K562 (cell line): ENCODE data around the gene FAM53B. TPM values are rescaled to one million over a fixed set of nuclear protein-coding genes. Genes with fewer than 3 reads are reported as not detected.

ENCODE experiments used
- ATAC-seq: fragments of 200-7000 bp; cut with Tn5 transposase; 3 replicates; pipeline ENCODE4 v1.9.1; 2020; ENCODE audit warnings: moderate library complexity
- BruUV-seq: library from RNA; stranded (reverse); fragments of 400-500 nt; replicated peaks from 2 replicates; lab custom pipeline; 2021; lab: Mats Ljungman, UMichigan
- CTCF ChIA-PET: fragments of 300-600 bp; formaldehyde crosslinking; extraction: SDS; loops from one replicate; lab custom pipeline; 2021; ENCODE audit warnings: low intra/inter-chr PET ratio; lab: Yijun Ruan, JAX
- POLR2A ChIA-PET: fragments of 300-600, 350-650 bp; sonication (Branson Sonifier 250); formaldehyde crosslinking; extraction: SDS; loops from one replicate; lab custom pipeline; 2021; ENCODE audit warnings: antibody characterized with exemption, inconsistent platforms; lab: Yijun Ruan, JAX
- DNase-seq, 4 experiments: peaks; one replicate each; pipeline versions ENCODE4 v3.0.0 to v3.0.0-alpha.2; 2011 to 2018; ENCODE audit warnings: low spot score in 3 of 4, mixed read lengths in 3 of 4; ENCODE audit errors: extremely low read depth in 1 of 4
- FAIRE-seq: peaks from 2 replicates; lab custom pipeline; 2011; peaks lifted over from hg19 to GRCh38; lab: Jason Lieb, UNC
- H2AFZ ChIP-seq: 2 replicates; pipeline ENCODE4 v1.6.0; 2011; ENCODE audit warnings: low read depth, low read length, control low read depth, inconsistent platforms
- H3K27ac ChIP-seq: fragments of 200-600 bp; 3 replicates; pipeline ENCODE4 v1.8.0; 2011; ENCODE audit warnings: low read depth, mild to moderate bottlenecking, control low read depth, inconsistent platforms, low read length, moderate library complexity, mixed read lengths; ENCODE audit errors: extremely low read depth
- H3K27me3 ChIP-seq, 2 experiments: fragments of 300-600 bp in 1 of 2; 2 replicates in 1 of 2; 3 replicates in 1 of 2; pipeline versions ENCODE4 v1.6.0 to v1.8.0; 2011; ENCODE audit warnings: inconsistent platforms in 2 of 2, low read length in 2 of 2, mild to moderate bottlenecking in 1 of 2, mixed read lengths in 1 of 2, moderate library complexity in 1 of 2; ENCODE audit not compliant: control insufficient read depth in 2 of 2, insufficient read depth in 2 of 2
- H3K36me3 ChIP-seq: fragments of 300-600 bp; 3 replicates; pipeline ENCODE4 v1.8.0; 2011; ENCODE audit warnings: mild to moderate bottlenecking, low read length, inconsistent platforms; ENCODE audit not compliant: control insufficient read depth, insufficient read depth
- H3K4me1 ChIP-seq, 2 experiments: fragments of 200-600 bp in 1 of 2; replicated peaks in 1 of 2; 2 replicates in 1 of 2; 3 replicates in 1 of 2; pipeline versions ENCODE4 v1.5.1 to v1.8.0; 2011; ENCODE audit warnings: inconsistent platforms in 2 of 2, low read length in 2 of 2, mild to moderate bottlenecking in 1 of 2, mixed read lengths in 1 of 2, moderate library complexity in 1 of 2; ENCODE audit not compliant: control insufficient read depth in 2 of 2, insufficient read depth in 2 of 2
- H3K4me2 ChIP-seq: 2 replicates; pipeline ENCODE4 v1.6.1; 2011; ENCODE audit warnings: low read length, control low read depth, inconsistent platforms, mixed read lengths; ENCODE audit not compliant: insufficient read depth
- H3K4me3 ChIP-seq: fragments of 200-600 bp; sonication (generic), shearing (Covaris generic); 2 replicates; pipeline ENCODE4 v1.5.1; 2016; ENCODE audit warnings: control low read depth, inconsistent platforms
- H3K79me2 ChIP-seq: fragments of 200-600 bp; 3 replicates; pipeline ENCODE4 v1.8.0; 2011; ENCODE audit warnings: low read length, inconsistent platforms; ENCODE audit not compliant: control insufficient read depth, insufficient read depth
- H3K9ac ChIP-seq, 2 experiments: 2 replicates each; pipeline versions ENCODE4 v1.6.0 to v1.6.1; 2011; ENCODE audit warnings: low read depth in 2 of 2, low read length in 2 of 2, control low read depth in 1 of 2, inconsistent platforms in 1 of 2, mild to moderate bottlenecking in 1 of 2, mixed read lengths in 1 of 2; ENCODE audit not compliant: insufficient read depth in 1 of 2
- H3K9me1 ChIP-seq: one replicate; pipeline ENCODE4 v1.6.0; 2011; ENCODE audit warnings: inconsistent platforms, mild to moderate bottlenecking, low read length, moderate library complexity; ENCODE audit not compliant: control insufficient read depth, insufficient read depth
- H3K9me3 ChIP-seq: replicated peaks from 2 replicates; pipeline ENCODE4 v1.5.1; 2011; ENCODE audit warnings: low read depth, low read length, inconsistent platforms; ENCODE audit not compliant: control insufficient read depth, insufficient read depth
- H4K20me1 ChIP-seq: replicated peaks from 2 replicates; pipeline ENCODE4 v1.6.1; 2011; ENCODE audit warnings: low read length, inconsistent platforms, mixed read lengths; ENCODE audit not compliant: control insufficient read depth, insufficient read depth
- CC2D1A ChIP-seq: fragments of 450-650 bp; IDR thresholded peaks from 2 replicates; pipeline ENCODE4 v1.6.1; 2017; ENCODE audit warnings: mild to moderate bottlenecking
- HMG20B ChIP-seq: fragments of 250-450 bp; sonication (Bioruptor Pico); IDR thresholded peaks from 2 replicates; pipeline ENCODE4 v1.5.0; 2021; ENCODE audit warnings: mild to moderate bottlenecking
- HNRNPH1 ChIP-seq: fragments of 200-400 bp; formaldehyde crosslinking; optimal IDR thresholded peaks from 2 replicates; pipeline ENCODE3; 2017; ENCODE audit warnings: low read depth, mild to moderate bottlenecking, low read length, moderate library complexity
- NBN ChIP-seq: fragments of 450-650 bp; IDR thresholded peaks from 2 replicates; pipeline ENCODE4 v1.6.1; 2016; ENCODE audit warnings: low read depth, mild to moderate bottlenecking
- ZNF121 ChIP-seq: sonication (generic); formaldehyde crosslinking; conservative IDR thresholded peaks from 2 replicates; pipeline ENCODE4 v1.8.0; 2022; ENCODE audit warnings: missing genetic modification reagents
- ZNF695 ChIP-seq: fragments of 450-650 bp; formaldehyde crosslinking; IDR thresholded peaks from 2 replicates; pipeline ENCODE4 v1.4.0; 2020; ENCODE audit warnings: mild to moderate bottlenecking, moderate library complexity
- WGBS: fragments of 100-300 bp; shearing (Covaris generic); methylation state at CpG from one replicate; pipeline ENCODE4 v1.1.6; 2016; ENCODE audit warnings: low coverage, mixed read lengths; ENCODE audit not compliant: insufficient coverage; ENCODE audit errors: missing lambda C conversion rate; 5-methylcytosine and 5-hydroxymethylcytosine counted together
- in situ Hi-C: fragments of 300-500 bp; cut with MboI; formaldehyde crosslinking; loops from 4 replicates; pipeline ENCODE4 v1.15.0; 2018; ENCODE audit warnings: inconsistent platforms, mixed read lengths
- intact Hi-C: fragments of 100-400 bp; cut with micrococcal nuclease; formaldehyde crosslinking; loops from 2 replicates; pipeline ENCODE4 v1.14.2; 2022
- polyA plus RNA-seq, 8 experiments: library from polyadenylated mRNA; depleted of rRNA in 4 of 8; stranded (reverse) in 5 of 8; unstranded in 3 of 8; fragments of >200 nt; fragmentation: Nextera tagmentation in 2 of 8; fragmentation: Illumina TruSeq in 1 of 8; extraction: Ambion mirVana in 2 of 8; extraction: Trizol in 1 of 8; gene quantifications; 2 replicates each; pipeline versions ENCODE4 v1.2.1 to v1.2.3, GENCODE V29; 2011 to 2014; ENCODE audit warnings: inconsistent platforms in 1 of 8, missing spikeins in 1 of 8
- total RNA-seq, 7 experiments: library from RNA; depleted of rRNA in 6 of 7; stranded (reverse); fragments of >200 nt in 6 of 7; fragmentation: Illumina TruSeq in 2 of 7; extraction: Trizol in 2 of 7; gene quantifications; 2 replicates each; pipeline versions ENCODE4 v1.2.1 to v1.2.3, GENCODE V29; 2011 to 2021; ENCODE audit warnings: low replicate concordance in 1 of 7
- TF ChIP-seq, protein P1 (sequence below), 3 experiments: fragments of 200-800 bp in 1 of 3; fragments of 250-450 bp in 1 of 3; fragments of 450-650 bp in 1 of 3; sonication (Bioruptor Pico) in 1 of 3; sonication (Bioruptor generic) in 1 of 3; formaldehyde crosslinking in 1 of 3; IDR thresholded peaks; 2 replicates each; pipeline versions ENCODE4 v1.6.1 to v1.8.0; 2016 to 2022; ENCODE audit warnings: mild to moderate bottlenecking in 2 of 3, missing genetic modification characterization in 2 of 3, missing compliant biosample characterization in 1 of 3, moderate library complexity in 1 of 3
- TF ChIP-seq, protein P2 (sequence below): IDR thresholded peaks from 2 replicates; pipeline ENCODE4 v1.6.1; 2011; ENCODE audit not compliant: insufficient read length; ENCODE audit errors: extremely low read depth

Gene FAM53B
- total and polyA plus RNA-seq, 9 of the 15 experiments (the other 6 are each of a cell fraction or from before 2014, with no cell fraction given), result 0.03 to 16.5 (median 5.0) TPM

GRCh38 chr10:124669824-124670654 lies 74.1 kb downstream of the FAM53B start (continued):
- TF ChIP-seq, protein P1, sequence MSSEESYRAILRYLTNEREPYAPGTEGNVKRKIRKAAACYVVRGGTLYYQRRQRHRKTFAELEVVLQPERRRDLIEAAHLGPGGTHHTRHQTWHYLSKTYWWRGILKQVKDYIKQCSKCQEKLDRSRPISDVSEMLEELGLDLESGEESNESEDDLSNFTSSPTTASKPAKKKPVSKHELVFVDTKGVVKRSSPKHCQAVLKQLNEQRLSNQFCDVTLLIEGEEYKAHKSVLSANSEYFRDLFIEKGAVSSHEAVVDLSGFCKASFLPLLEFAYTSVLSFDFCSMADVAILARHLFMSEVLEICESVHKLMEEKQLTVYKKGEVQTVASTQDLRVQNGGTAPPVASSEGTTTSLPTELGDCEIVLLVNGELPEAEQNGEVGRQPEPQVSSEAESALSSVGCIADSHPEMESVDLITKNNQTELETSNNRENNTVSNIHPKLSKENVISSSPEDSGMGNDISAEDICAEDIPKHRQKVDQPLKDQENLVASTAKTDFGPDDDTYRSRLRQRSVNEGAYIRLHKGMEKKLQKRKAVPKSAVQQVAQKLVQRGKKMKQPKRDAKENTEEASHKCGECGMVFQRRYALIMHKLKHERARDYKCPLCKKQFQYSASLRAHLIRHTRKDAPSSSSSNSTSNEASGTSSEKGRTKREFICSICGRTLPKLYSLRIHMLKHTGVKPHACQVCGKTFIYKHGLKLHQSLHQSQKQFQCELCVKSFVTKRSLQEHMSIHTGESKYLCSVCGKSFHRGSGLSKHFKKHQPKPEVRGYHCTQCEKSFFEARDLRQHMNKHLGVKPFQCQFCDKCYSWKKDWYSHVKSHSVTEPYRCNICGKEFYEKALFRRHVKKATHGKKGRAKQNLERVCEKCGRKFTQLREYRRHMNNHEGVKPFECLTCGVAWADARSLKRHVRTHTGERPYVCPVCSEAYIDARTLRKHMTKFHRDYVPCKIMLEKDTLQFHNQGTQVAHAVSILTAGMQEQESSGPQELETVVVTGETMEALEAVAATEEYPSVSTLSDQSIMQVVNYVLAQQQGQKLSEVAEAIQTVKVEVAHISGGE (CRISPR knock-in tag; IDR thresholded peaks at IDR 0.05), result no peak
- no peak for TF ChIP-seq CC2D1A

GRCh38 chr10:124669141-124669823 lies 74.9 kb downstream of the FAM53B start:
- peaks cover 14% of the 10 kb centered on the region; the same call in 2 of the 3 replicates for H3K36me3 ChIP-seq
- no peaks in the 10 kb centered on the region for H3K9me3 ChIP-seq
- no peak for DNase-seq
- BruUV-seq, result no TSS peak
- peaks cover 3% of the 10 kb centered on the region for H3K9me1 ChIP-seq
- peaks cover 10% of the 10 kb centered on the region for H3K79me2 ChIP-seq
- no peaks in the 10 kb centered on the region for H3K27me3 ChIP-seq
- no peak overlapping the region for H3K9ac ChIP-seq
- TF ChIP-seq NBN (no peak), HNRNPH1 (no peak), ZNF695 (no peak), HMG20B (CRISPR knock-in tag) (no peak), ZNF121 (CRISPR knock-in tag) (no peak)
- TF ChIP-seq, protein P2, sequence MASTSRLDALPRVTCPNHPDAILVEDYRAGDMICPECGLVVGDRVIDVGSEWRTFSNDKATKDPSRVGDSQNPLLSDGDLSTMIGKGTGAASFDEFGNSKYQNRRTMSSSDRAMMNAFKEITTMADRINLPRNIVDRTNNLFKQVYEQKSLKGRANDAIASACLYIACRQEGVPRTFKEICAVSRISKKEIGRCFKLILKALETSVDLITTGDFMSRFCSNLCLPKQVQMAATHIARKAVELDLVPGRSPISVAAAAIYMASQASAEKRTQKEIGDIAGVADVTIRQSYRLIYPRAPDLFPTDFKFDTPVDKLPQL, result no peak
- TF ChIP-seq, all 486 proteins: peak for 0
- in situ Hi-C loops (no loop called here), intact Hi-C loops (no loop called here)
- no peak overlapping the region for H3K4me2 ChIP-seq
- H2AFZ ChIP-seq, result no peak overlapping the region
- no peak for FAIRE-seq
- peaks cover 22 to 56% of the 10 kb centered on the region in 2 experiments for H3K4me1 ChIP-seq
- no peak overlapping the region for H3K27ac ChIP-seq
- ChIA-PET CTCF (no interaction called here), POLR2A (interaction anchor here (0.5 to 1.2 kb wide), 3 partner anchors 12 to 429 kb away, joined by 3 read pairs; no protein-coding TSS in a partner anchor)
- no peak overlapping the region for H3K4me3 ChIP-seq
- 0 out of 2 replicates have a peak, but pooled peaks cover 9% of the 10 kb centered on the region for H4K20me1 ChIP-seq
- no peak for ATAC-seq
- WGBS, result 86% methylated on average over 11 of the region's 20 CpGs
